ENCODE results near the gene MED15. TPM values are rescaled to one million over a fixed set of nuclear protein-coding genes. Genes with fewer than 3 reads are reported as not detected.

The MED15 gene
- total RNA-seq, 2 donors from 2014 or later, result 171 to 178 TPM

- H3K4me3 Mint-ChIP-seq, result peak overlapping the region; percentile 92
- no peaks in the 10 kb centered on the region for H3K9me3 Mint-ChIP-seq
- peak; percentile 69 to 87 for ATAC-seq
- H3K27me3 Mint-ChIP-seq, result no peaks in the 10 kb centered on the region
- DNase-seq (ENCODE audit: low spot score), result no peak
- peaks cover 16% of the 10 kb centered on the region for H3K36me3 Mint-ChIP-seq
- peak overlapping the region; percentile 95 to 98 for H3K27ac Mint-ChIP-seq
- peaks cover 55 to 57% of the 10 kb centered on the region in 2 donors for H3K4me1 Mint-ChIP-seq (ENCODE audit: low read depth in 2 of 2)
These were observed 44.5 kb downstream of the MED15 start for GRCh38 chr22:20551805-20552442.

DNA sequence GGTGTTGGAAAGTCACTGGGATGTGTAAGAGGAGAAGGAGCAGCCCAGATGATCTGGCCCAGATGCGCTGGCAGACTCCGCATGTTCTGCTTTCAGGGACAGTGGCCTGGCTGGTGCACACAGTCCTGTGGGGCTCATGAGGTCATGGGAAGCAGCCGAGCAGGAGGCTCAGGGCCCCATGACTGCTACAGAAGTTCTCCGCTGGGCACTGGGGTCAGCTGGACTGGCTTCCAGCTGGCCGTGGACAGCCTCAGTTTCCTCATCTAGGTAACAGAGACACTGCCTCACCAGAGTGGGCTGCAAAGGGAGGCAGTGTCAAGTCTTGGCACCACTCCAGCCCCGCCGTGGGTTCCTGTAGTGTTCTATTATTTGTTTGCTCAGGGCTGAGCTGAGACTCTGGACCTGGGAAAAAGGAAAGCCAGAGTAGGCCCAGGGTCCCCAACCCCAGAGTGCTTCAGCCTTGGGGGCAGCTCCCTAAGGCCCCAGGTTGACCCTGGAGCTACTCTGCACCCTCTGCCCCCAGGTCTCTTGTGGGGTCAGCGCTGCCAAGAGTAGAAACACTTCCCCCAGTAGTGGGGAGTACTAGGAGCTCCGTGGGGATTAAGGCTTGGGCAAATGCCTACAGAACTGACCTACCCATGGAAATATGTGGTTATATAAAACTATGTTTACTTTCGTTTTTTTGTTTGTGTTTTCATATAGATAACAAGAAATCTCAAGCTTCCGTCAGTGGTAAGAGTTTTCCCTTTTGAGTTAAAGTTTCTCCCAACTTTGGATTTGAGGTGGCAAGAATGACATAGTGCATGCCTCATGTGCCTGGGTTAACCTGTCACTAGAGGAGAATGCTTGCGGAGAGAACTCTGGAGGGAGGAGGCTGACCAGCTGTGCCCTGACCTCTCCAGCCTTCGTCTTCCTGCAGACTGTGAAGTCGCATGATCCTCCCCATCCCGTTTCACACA, 45.3 kb downstream of the MED15 start:
- peaks cover 22% of the 10 kb centered on the region for H3K36me3 Mint-ChIP-seq
- peak overlapping the region; percentile 95 to 98 for H3K27ac Mint-ChIP-seq
- no peak for DNase-seq (ENCODE audit: low spot score)
- no peak for ATAC-seq
- H3K9me3 Mint-ChIP-seq, result no peaks in the 10 kb centered on the region
- peaks cover 62 to 65% of the 10 kb centered on the region in 2 donors for H3K4me1 Mint-ChIP-seq (ENCODE audit: low read depth in 2 of 2)
- H3K27me3 Mint-ChIP-seq, result no peaks in the 10 kb centered on the region
- peak overlapping the region; percentile 92 for H3K4me3 Mint-ChIP-seq

DNA sequence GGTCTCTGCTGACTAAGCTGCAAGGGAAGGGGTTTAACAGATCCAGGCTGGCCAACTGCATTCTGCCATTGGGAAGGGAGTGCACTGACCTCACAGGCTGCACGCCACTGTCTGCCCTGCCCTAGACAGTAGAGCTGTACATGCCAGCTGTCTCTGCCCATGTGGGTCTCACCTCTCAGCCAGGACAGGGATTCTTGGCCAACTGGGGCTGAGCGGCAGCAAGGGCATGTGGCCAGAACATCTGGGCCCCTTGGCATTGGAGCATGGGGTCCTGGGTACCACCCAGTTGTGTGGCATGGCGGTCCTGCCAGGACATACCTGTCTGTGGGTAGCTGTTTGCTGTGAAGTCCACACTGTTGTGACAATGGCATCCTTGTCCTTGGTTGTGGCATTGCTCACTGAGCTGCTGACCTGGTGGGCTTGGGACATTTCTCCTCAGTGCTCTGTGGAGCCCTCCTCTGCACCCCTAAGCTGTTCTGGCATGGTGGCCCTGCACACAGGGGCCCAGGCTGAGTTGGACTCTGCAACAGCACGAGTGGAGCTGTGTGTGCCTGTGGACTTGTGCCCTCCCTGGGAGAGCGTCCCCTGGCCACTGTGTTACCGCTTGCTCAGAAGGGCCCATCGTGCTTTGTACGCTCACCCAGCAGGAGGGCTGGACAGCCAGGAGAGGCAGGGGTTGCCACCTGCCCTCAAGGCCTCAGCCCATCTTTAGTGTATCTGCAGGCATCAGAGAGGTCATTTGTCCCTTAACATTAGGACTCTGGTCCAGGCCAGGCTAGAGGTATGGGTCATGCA, 46.7 kb downstream of the MED15 start:
- H3K4me1 Mint-ChIP-seq (ENCODE audit: low read depth in 2 of 2), result peaks cover 67 to 71% of the 10 kb centered on the region in 2 donors

DNA sequence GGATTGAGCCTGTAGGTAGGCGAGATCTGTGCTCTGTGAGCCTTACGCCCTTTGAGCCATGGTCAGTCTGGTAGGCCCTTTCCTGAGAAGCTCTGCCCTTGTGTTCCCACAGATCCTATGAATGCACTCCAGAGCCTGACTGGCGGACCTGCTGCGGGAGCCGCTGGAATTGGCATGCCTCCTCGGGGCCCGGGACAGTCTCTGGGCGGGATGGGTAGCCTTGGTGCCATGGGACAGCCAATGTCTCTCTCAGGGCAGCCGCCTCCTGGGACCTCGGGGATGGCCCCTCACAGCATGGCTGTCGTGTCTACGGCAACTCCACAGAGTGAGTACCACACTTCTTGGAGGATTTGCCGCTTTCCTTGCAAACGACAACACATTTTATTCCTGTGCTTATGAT, 47.4 kb downstream of the MED15 start:
- peak overlapping the region; percentile 89 to 92 for H3K27ac Mint-ChIP-seq

More for the DNA sequence above, 46.7 kb downstream of the MED15 start:
- no peak for DNase-seq (ENCODE audit: low spot score)
- Mint-ChIP-seq H3K27me3 (no peaks in the 10 kb centered on the region), H3K9me3 (no peaks in the 10 kb centered on the region), H3K4me3 (no peak overlapping the region), H3K27ac (peak overlapping the region in 1 of 2 donors; percentile 89), H3K36me3 (peaks cover 30% of the 10 kb centered on the region)
- no peak for ATAC-seq

GRCh38 chr22:20558534-20558933, 51.1 kb downstream of the MED15 start:
- Mint-ChIP-seq H3K4me3 (no peak overlapping the region), H3K4me1 (ENCODE audit: low read depth in 2 of 2) (peaks cover 51 to 63% of the 10 kb centered on the region in 2 donors), H3K9me3 (no peaks in the 10 kb centered on the region), H3K36me3 (peaks cover 36% of the 10 kb centered on the region), H3K27me3 (no peaks in the 10 kb centered on the region), H3K27ac (peak overlapping the region; percentile 89 to 92)
- DNase-seq (ENCODE audit: low spot score) (no peak), ATAC-seq (no peak)

More for the DNA sequence above, 47.4 kb downstream of the MED15 start:
- DNase-seq (ENCODE audit: low spot score) (no peak), ATAC-seq (no peak)
- Mint-ChIP-seq H3K27me3 (no peaks in the 10 kb centered on the region), H3K36me3 (peaks cover 34% of the 10 kb centered on the region), H3K4me1 (ENCODE audit: low read depth in 2 of 2) (peaks cover 64 to 68% of the 10 kb centered on the region in 2 donors), H3K4me3 (no peak overlapping the region), H3K9me3 (no peaks in the 10 kb centered on the region)

DNA sequence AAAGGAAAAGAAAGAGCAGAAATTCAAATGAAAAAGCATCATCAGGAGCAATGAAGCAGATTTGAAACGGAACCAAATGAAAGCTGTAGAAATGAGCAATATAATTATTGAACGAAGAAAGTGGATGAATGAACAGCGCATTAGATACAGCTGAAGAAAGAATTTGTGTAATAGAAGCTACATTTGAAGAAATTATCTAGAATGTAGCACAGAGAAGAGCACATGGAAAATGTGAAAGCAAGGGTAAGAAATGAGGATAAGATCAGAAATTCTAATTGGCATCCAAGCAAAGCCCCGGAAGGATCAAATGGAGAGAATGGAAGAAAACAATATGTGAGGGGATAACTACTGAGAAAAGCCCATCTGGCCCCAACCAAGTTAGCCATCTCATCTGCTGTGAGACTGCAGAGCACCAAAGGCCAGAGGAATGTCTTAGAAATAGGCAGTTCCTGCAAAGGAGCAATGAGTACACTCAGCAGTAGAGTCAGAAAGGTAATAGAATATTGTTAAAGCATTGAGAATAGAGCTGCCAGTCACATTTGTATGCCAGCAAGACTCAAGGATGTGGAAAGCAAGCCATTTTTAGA, 51.9 kb downstream of the MED15 start:
- Mint-ChIP-seq H3K36me3 (peaks cover 40% of the 10 kb centered on the region), H3K4me3 (peak overlapping the region; percentile 3), H3K9me3 (no peaks in the 10 kb centered on the region), H3K4me1 (ENCODE audit: low read depth in 2 of 2) (peaks cover 58 to 71% of the 10 kb centered on the region in 2 donors), H3K27me3 (no peaks in the 10 kb centered on the region), H3K27ac (peak overlapping the region; percentile 89 to 92)
- no peak for DNase-seq (ENCODE audit: low spot score)
- no peak for ATAC-seq

DNA sequence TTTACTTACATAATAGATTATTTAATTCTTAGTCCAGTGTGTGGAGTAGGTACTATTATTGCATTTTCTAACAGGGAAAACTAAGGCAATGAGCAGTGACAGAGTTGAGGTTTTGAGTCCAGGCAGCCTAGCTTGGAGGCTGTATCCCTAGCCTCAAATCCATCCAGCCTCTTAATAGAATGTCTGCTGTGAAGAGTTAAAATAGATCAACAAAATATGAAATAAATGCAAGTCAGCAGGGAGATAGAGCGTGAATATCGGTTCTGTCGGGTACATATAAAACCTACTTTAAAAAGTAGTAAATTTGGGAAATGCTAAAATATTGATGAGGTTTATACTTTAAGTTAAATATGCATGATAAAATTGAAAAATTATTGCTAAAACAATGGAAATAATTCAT, 53.3 kb downstream of the MED15 start:
- H3K36me3 Mint-ChIP-seq, result peaks cover 36% of the 10 kb centered on the region
- no peak overlapping the region for H3K4me3 Mint-ChIP-seq
- peaks cover 60 to 79% of the 10 kb centered on the region in 2 donors for H3K4me1 Mint-ChIP-seq (ENCODE audit: low read depth in 2 of 2)
- DNase-seq (ENCODE audit: low spot score), result no peak
- no peaks in the 10 kb centered on the region for H3K27me3 Mint-ChIP-seq
- H3K27ac Mint-ChIP-seq, result peak overlapping the region in 1 of 2 donors; percentile 1
- no peaks in the 10 kb centered on the region for H3K9me3 Mint-ChIP-seq
- no peak for ATAC-seq

GRCh38 chr22:20561882-20562281, 54.5 kb downstream of the MED15 start:
- DNase-seq (ENCODE audit: low spot score) (no peak), ATAC-seq (no peak)
- peak overlapping the region in 1 of 2 donors; percentile 1 for H3K27ac Mint-ChIP-seq
- no peak overlapping the region for H3K4me3 Mint-ChIP-seq
- H3K27me3 Mint-ChIP-seq, result no peaks in the 10 kb centered on the region
- peaks cover 35% of the 10 kb centered on the region for H3K36me3 Mint-ChIP-seq
- no peaks in the 10 kb centered on the region for H3K9me3 Mint-ChIP-seq
- peaks cover 63 to 78% of the 10 kb centered on the region in 2 donors for H3K4me1 Mint-ChIP-seq (ENCODE audit: low read depth in 2 of 2)

DNA sequence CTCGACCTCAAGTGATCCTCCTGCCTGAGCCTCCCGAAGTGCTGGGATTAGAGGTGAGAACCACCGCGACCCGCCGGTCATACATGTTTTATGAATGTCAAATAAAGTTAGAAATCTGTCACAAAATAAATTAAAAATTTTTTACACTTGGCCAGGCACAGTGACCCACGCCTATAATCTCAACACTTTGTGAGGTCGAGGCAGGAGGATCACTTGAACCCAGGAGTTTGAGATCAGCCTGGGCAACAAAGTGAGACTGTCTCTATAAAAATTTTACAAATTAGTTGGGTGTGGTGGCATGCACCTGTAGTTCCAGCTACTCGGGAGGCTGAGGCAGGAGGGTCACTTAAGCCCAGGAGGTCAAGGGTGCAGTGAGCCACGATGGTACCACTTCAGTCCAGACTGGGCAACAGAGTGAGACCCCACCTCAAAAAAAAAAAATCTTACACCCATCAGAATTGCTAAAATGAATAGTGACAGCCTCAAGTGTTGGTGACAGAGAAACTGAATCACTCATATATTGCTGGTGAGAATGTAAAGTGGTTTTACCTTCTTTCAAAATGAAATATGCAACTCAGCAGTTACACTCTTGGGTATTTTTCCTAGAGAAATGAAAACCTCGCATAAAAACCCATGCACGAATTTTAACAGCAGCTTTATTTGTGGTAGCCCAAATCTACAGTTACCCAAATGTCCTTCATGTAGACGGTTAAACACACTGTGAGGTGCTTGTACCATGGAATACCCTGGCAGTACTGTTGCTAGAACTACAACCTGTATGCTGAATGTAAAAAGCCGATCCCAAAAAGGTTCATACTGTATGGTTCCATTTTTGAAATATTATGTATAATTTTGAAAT, 55.4 kb downstream of the MED15 start:
- H3K9me3 Mint-ChIP-seq, result no peaks in the 10 kb centered on the region
- no peaks in the 10 kb centered on the region for H3K27me3 Mint-ChIP-seq
- ATAC-seq (peak; percentile 25 to 69), DNase-seq (ENCODE audit: low spot score) (no peak)
- peaks cover 62 to 75% of the 10 kb centered on the region in 2 donors for H3K4me1 Mint-ChIP-seq (ENCODE audit: low read depth in 2 of 2)
- H3K27ac Mint-ChIP-seq, result peak overlapping the region; percentile 77 to 85
- H3K4me3 Mint-ChIP-seq, result peak overlapping the region; percentile 65
- H3K36me3 Mint-ChIP-seq, result peaks cover 34% of the 10 kb centered on the region

GRCh38 chr22:20563466-20563906, 56.1 kb downstream of the MED15 start:
- H3K4me3 Mint-ChIP-seq, result peak overlapping the region; percentile 65
- ATAC-seq, result peak; percentile 78 to 90
- H3K27me3 Mint-ChIP-seq, result no peaks in the 10 kb centered on the region
- peaks cover 32% of the 10 kb centered on the region for H3K36me3 Mint-ChIP-seq
- no peak for DNase-seq (ENCODE audit: low spot score)
- H3K27ac Mint-ChIP-seq, result peak overlapping the region; percentile 77 to 85
- H3K9me3 Mint-ChIP-seq, result no peaks in the 10 kb centered on the region
- peaks cover 59 to 74% of the 10 kb centered on the region in 2 donors for H3K4me1 Mint-ChIP-seq (ENCODE audit: low read depth in 2 of 2)

GRCh38 chr22:20563941-20564371, 56.5 kb downstream of the MED15 start:
- H3K4me3 Mint-ChIP-seq, result peak overlapping the region; percentile 65
- H3K27ac Mint-ChIP-seq, result peak overlapping the region; percentile 77 to 85
- H3K9me3 Mint-ChIP-seq, result no peaks in the 10 kb centered on the region
- no peak for ATAC-seq
- peaks cover 28% of the 10 kb centered on the region for H3K36me3 Mint-ChIP-seq
- H3K4me1 Mint-ChIP-seq (ENCODE audit: low read depth in 2 of 2), result peaks cover 59 to 74% of the 10 kb centered on the region in 2 donors
- no peak for DNase-seq (ENCODE audit: low spot score)
- H3K27me3 Mint-ChIP-seq, result no peaks in the 10 kb centered on the region

DNA sequence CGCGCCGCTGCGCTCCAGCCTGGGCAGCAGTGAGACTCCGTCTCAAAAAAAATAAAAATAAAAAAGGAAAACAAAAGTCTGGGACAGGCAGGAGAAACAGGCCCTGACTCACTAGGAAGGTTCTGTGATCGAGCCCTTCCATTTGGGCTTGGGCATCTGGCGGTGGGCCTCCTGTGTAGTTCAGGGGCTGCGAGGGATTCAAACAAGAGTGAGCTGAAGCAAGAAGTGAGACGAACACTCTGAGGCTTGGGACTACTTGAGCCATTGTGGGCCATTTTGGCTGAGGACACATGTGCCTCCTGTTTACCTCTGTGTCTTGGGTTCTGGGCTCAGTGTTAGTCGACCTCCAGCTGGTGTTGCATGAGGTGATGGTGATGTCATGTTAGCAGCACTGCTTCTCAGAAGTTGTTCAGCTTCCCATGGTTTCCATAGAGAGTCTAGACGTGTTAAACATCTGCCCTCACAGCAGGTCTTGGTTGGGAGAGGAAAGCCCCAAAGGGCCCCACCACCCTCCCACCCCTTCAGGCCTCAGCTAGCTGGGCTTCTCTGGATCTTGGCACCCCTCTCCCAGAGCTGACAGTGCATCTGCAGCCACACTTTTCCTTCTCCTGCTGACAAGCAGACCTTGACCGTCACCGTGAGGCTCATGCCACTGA, 57.8 kb downstream of the MED15 start:
- Mint-ChIP-seq H3K4me3 (peak overlapping the region; percentile 62), H3K4me1 (ENCODE audit: low read depth in 2 of 2) (peaks cover 65 to 75% of the 10 kb centered on the region in 2 donors), H3K9me3 (no peaks in the 10 kb centered on the region), H3K36me3 (peaks cover 22% of the 10 kb centered on the region), H3K27me3 (no peaks in the 10 kb centered on the region), H3K27ac (peak overlapping the region; percentile 62 to 83)
- ATAC-seq (peak in 1 of 2 donors; percentile 50), DNase-seq (ENCODE audit: low spot score) (no peak)
